ENCODE data around the gene CARD10. TPM values are rescaled to one million over a fixed set of nuclear protein-coding genes. Genes with fewer than 3 reads are reported as not detected.

Gene CARD10
- total and polyA plus RNA-seq, 2 of the 13 experiments (the other 11 are each of a cell fraction or from before 2014, with no cell fraction given): 35.2 to 55.8 TPM

DNA sequence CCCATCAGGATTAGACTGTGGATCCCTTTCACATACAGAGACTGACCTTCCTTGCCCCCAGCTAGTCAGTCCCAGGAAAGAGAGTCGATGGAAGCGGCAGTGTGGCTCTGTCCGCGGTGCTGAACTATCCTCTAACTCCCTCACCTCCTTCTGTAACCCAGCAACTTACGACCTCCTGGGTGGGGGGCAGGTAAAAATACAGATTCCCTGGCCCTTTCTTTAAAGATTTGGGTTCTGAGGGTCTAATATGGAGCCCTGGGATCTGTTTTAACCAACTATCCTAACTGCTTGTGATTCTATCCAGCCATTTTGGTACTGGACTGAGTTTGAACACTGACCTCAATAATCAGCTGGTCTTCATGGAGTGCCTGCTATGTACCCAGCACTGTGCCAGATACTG lies 56.2 kb downstream of the CARD10 start (continued):
- TF ChIP-seq, protein P1, sequence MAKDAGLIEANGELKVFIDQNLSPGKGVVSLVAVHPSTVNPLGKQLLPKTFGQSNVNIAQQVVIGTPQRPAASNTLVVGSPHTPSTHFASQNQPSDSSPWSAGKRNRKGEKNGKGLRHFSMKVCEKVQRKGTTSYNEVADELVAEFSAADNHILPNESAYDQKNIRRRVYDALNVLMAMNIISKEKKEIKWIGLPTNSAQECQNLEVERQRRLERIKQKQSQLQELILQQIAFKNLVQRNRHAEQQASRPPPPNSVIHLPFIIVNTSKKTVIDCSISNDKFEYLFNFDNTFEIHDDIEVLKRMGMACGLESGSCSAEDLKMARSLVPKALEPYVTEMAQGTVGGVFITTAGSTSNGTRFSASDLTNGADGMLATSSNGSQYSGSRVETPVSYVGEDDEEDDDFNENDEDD (CRISPR knock-in tag; IDR thresholded peaks at IDR 0.05; ENCODE audit: borderline replicate concordance): no peak
- TF ChIP-seq RORA (CRISPR knock-in tag; IDR thresholded peaks at IDR 0.05) (no peak), MLLT10 (CRISPR knock-in tag; IDR thresholded peaks at IDR 0.05) (no peak), FOSL2 (CRISPR knock-in tag; IDR thresholded peaks at IDR 0.05) (0 out of 2 replicates have a peak, but pooled peaks have one; percentile 7), ZNF282 (IDR thresholded peaks at IDR 0.05; ENCODE audit: partially characterized antibody) (no peak), ARNT (IDR thresholded peaks at IDR 0.05) (no peak), KAT2B (IDR thresholded peaks at IDR 0.05; ENCODE audit: borderline replicate concordance, low read depth, low read length) (no peak), ZNF563 (CRISPR knock-in tag; IDR thresholded peaks at IDR 0.05) (peak; percentile 26; the same call in 1 of the 2 replicates), MIER2 (CRISPR knock-in tag; IDR thresholded peaks at IDR 0.05) (peak; percentile 97), MAF1 (CRISPR knock-in tag; IDR thresholded peaks at IDR 0.05; ENCODE audit: borderline replicate concordance) (no peak), PHF21A (CRISPR knock-in tag; IDR thresholded peaks at IDR 0.05) (no peak)
- TF ChIP-seq, protein P2, sequence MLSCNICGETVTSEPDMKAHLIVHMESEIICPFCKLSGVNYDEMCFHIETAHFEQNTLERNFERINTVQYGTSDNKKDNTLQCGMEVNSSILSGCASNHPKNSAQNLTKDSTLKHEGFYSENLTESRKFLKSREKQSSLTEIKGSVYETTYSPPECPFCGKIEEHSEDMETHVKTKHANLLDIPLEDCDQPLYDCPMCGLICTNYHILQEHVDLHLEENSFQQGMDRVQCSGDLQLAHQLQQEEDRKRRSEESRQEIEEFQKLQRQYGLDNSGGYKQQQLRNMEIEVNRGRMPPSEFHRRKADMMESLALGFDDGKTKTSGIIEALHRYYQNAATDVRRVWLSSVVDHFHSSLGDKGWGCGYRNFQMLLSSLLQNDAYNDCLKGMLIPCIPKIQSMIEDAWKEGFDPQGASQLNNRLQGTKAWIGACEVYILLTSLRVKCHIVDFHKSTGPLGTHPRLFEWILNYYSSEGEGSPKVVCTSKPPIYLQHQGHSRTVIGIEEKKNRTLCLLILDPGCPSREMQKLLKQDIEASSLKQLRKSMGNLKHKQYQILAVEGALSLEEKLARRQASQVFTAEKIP (CRISPR knock-in tag; IDR thresholded peaks at IDR 0.05; ENCODE audit: borderline replicate concordance): no peak
- TF ChIP-seq, protein P3, sequence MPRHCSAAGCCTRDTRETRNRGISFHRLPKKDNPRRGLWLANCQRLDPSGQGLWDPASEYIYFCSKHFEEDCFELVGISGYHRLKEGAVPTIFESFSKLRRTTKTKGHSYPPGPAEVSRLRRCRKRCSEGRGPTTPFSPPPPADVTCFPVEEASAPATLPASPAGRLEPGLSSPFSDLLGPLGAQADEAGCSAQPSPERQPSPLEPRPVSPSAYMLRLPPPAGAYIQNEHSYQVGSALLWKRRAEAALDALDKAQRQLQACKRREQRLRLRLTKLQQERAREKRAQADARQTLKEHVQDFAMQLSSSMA (CRISPR knock-in tag; IDR thresholded peaks at IDR 0.05): no peak
- TF ChIP-seq, protein P4, sequence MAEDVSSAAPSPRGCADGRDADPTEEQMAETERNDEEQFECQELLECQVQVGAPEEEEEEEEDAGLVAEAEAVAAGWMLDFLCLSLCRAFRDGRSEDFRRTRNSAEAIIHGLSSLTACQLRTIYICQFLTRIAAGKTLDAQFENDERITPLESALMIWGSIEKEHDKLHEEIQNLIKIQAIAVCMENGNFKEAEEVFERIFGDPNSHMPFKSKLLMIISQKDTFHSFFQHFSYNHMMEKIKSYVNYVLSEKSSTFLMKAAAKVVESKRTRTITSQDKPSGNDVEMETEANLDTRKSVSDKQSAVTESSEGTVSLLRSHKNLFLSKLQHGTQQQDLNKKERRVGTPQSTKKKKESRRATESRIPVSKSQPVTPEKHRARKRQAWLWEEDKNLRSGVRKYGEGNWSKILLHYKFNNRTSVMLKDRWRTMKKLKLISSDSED (CRISPR knock-in tag; IDR thresholded peaks at IDR 0.05): no peak
- TF ChIP-seq, protein P5, sequence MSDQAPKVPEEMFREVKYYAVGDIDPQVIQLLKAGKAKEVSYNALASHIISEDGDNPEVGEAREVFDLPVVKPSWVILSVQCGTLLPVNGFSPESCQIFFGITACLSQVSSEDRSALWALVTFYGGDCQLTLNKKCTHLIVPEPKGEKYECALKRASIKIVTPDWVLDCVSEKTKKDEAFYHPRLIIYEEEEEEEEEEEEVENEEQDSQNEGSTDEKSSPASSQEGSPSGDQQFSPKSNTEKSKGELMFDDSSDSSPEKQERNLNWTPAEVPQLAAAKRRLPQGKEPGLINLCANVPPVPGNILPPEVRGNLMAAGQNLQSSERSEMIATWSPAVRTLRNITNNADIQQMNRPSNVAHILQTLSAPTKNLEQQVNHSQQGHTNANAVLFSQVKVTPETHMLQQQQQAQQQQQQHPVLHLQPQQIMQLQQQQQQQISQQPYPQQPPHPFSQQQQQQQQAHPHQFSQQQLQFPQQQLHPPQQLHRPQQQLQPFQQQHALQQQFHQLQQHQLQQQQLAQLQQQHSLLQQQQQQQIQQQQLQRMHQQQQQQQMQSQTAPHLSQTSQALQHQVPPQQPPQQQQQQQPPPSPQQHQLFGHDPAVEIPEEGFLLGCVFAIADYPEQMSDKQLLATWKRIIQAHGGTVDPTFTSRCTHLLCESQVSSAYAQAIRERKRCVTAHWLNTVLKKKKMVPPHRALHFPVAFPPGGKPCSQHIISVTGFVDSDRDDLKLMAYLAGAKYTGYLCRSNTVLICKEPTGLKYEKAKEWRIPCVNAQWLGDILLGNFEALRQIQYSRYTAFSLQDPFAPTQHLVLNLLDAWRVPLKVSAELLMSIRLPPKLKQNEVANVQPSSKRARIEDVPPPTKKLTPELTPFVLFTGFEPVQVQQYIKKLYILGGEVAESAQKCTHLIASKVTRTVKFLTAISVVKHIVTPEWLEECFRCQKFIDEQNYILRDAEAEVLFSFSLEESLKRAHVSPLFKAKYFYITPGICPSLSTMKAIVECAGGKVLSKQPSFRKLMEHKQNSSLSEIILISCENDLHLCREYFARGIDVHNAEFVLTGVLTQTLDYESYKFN (CRISPR knock-in tag; conservative IDR thresholded peaks at IDR 0.05): no peak
- TF ChIP-seq, protein P6, sequence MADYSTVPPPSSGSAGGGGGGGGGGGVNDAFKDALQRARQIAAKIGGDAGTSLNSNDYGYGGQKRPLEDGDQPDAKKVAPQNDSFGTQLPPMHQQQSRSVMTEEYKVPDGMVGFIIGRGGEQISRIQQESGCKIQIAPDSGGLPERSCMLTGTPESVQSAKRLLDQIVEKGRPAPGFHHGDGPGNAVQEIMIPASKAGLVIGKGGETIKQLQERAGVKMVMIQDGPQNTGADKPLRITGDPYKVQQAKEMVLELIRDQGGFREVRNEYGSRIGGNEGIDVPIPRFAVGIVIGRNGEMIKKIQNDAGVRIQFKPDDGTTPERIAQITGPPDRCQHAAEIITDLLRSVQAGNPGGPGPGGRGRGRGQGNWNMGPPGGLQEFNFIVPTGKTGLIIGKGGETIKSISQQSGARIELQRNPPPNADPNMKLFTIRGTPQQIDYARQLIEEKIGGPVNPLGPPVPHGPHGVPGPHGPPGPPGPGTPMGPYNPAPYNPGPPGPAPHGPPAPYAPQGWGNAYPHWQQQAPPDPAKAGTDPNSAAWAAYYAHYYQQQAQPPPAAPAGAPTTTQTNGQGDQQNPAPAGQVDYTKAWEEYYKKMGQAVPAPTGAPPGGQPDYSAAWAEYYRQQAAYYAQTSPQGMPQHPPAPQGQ (CRISPR knock-in tag; IDR thresholded peaks at IDR 0.05; ENCODE audit: borderline replicate concordance): no peak
- TF ChIP-seq, protein P7, sequence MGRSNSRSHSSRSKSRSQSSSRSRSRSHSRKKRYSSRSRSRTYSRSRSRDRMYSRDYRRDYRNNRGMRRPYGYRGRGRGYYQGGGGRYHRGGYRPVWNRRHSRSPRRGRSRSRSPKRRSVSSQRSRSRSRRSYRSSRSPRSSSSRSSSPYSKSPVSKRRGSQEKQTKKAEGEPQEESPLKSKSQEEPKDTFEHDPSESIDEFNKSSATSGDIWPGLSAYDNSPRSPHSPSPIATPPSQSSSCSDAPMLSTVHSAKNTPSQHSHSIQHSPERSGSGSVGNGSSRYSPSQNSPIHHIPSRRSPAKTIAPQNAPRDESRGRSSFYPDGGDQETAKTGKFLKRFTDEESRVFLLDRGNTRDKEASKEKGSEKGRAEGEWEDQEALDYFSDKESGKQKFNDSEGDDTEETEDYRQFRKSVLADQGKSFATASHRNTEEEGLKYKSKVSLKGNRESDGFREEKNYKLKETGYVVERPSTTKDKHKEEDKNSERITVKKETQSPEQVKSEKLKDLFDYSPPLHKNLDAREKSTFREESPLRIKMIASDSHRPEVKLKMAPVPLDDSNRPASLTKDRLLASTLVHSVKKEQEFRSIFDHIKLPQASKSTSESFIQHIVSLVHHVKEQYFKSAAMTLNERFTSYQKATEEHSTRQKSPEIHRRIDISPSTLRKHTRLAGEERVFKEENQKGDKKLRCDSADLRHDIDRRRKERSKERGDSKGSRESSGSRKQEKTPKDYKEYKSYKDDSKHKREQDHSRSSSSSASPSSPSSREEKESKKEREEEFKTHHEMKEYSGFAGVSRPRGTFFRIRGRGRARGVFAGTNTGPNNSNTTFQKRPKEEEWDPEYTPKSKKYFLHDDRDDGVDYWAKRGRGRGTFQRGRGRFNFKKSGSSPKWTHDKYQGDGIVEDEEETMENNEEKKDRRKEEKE (IDR thresholded peaks at IDR 0.05): no peak

All from HepG2 (cell line).